Hepatocyte (in vitro differentiated cells): Measurements from ENCODE around the gene HERC2. TPM values are rescaled to one million over a fixed set of nuclear protein-coding genes. Genes with fewer than 3 reads are reported as not detected.

ENCODE experiments used
- DNase-seq: peaks from one replicate; pipeline ENCODE4 v3.0.0-alpha.2; 2016; ENCODE audit warnings: low spot score
- H2AFZ ChIP-seq: fragments of 200-600 bp; sonication (generic); 2 replicates; pipeline ENCODE4 v1.6.0; 2016; ENCODE audit warnings: antibody characterized with exemption, mild to moderate bottlenecking
- H3K27ac ChIP-seq: fragments of 200-600 bp; sonication (generic); 2 replicates; pipeline ENCODE4 v1.5.1; 2016; ENCODE audit warnings: mild to moderate bottlenecking
- H3K27me3 ChIP-seq: fragments of 200-600 bp; sonication (generic); 2 replicates; pipeline ENCODE4 v1.6.1; 2016
- H3K36me3 ChIP-seq: fragments of 200-600 bp; sonication (generic); replicated peaks from 2 replicates; pipeline ENCODE4 v1.5.1; 2016; ENCODE audit warnings: low read depth; ENCODE audit not compliant: insufficient read depth
- H3K4me1 ChIP-seq: fragments of 200-600 bp; sonication (generic); 2 replicates; pipeline ENCODE4 v1.5.1; 2016; ENCODE audit warnings: mild to moderate bottlenecking, moderate library complexity; ENCODE audit not compliant: insufficient read depth
- H3K4me2 ChIP-seq: fragments of 200-600 bp; sonication (generic); 2 replicates; pipeline ENCODE4 v1.6.0; 2016
- H3K4me3 ChIP-seq: fragments of 200-600 bp; sonication (generic); 2 replicates; pipeline ENCODE4 v1.5.1; 2016; ENCODE audit warnings: mild to moderate bottlenecking
- H3K79me2 ChIP-seq: fragments of 200-600 bp; sonication (generic); 2 replicates; pipeline ENCODE4 v1.6.0; 2017; ENCODE audit warnings: mild to moderate bottlenecking
- H3K9me2 ChIP-seq: fragments of 200-600 bp; sonication (generic); replicated peaks from 2 replicates; pipeline ENCODE4 v1.6.0; 2017; ENCODE audit warnings: mild to moderate bottlenecking; ENCODE audit not compliant: insufficient read depth
- H3K9me3 ChIP-seq: fragments of 200-600 bp; sonication (generic); 2 replicates; pipeline ENCODE4 v1.5.1; 2016; ENCODE audit warnings: low read depth, mild to moderate bottlenecking
- H4K20me1 ChIP-seq: fragments of 200-600 bp; sonication (generic); 2 replicates; pipeline ENCODE4 v1.6.0; 2016; ENCODE audit warnings: mild to moderate bottlenecking; ENCODE audit not compliant: insufficient read depth, poor library complexity, severe bottlenecking
- EZH2 ChIP-seq: fragments of 200-600 bp; sonication (generic); IDR thresholded peaks from 2 replicates; pipeline ENCODE4 v1.6.1; 2016; ENCODE audit warnings: antibody characterized with exemption, mild to moderate bottlenecking, borderline replicate concordance
- EZH2phosphoT487 ChIP-seq: fragments of 200-600 bp; sonication (generic); IDR thresholded peaks from one replicate; pipeline ENCODE4 v1.6.1; 2018; ENCODE audit warnings: antibody characterized with exemption, mild to moderate bottlenecking, low read depth, moderate library complexity; ENCODE audit not compliant: unreplicated experiment, severe bottlenecking
- WGBS: methylation state at CpG from one replicate; pipeline ENCODE4 v1.1.6; 2016; ENCODE audit warnings: low lambda C conversion rate; ENCODE audit errors: missing lambda C conversion rate; 5-methylcytosine and 5-hydroxymethylcytosine counted together
- polyA plus RNA-seq: library from polyadenylated mRNA; unstranded; fragments of >200 nt; fragmentation: Nextera tagmentation; extraction: Ambion mirVana; gene quantifications from 2 replicates; pipeline ENCODE4 v1.2.1, GENCODE V29; 2016
- total RNA-seq: library from RNA; depleted of rRNA; stranded (reverse); fragments of >200 nt; gene quantifications from 2 replicates; pipeline ENCODE4 v1.2.3, GENCODE V29; 2014
- TF ChIP-seq, protein P1 (sequence below): fragments of 200-600 bp; sonication (generic); IDR thresholded peaks from 2 replicates; pipeline ENCODE4 v1.5.1; 2016; ENCODE audit warnings: antibody characterized with exemption, mild to moderate bottlenecking; ENCODE audit not compliant: poor library complexity

Gene HERC2
- total and polyA plus RNA-seq, 2 experiments from 2014 or later: 30.2 to 57.4 TPM

- 83% methylated on average over 7 of the region's 7 CpGs for WGBS
- no peaks in the 10 kb centered on the region for H3K36me3 ChIP-seq
Measured at GRCh38 chr15:28110481-28110881, 211.5 kb downstream of the HERC2 start.

DNA sequence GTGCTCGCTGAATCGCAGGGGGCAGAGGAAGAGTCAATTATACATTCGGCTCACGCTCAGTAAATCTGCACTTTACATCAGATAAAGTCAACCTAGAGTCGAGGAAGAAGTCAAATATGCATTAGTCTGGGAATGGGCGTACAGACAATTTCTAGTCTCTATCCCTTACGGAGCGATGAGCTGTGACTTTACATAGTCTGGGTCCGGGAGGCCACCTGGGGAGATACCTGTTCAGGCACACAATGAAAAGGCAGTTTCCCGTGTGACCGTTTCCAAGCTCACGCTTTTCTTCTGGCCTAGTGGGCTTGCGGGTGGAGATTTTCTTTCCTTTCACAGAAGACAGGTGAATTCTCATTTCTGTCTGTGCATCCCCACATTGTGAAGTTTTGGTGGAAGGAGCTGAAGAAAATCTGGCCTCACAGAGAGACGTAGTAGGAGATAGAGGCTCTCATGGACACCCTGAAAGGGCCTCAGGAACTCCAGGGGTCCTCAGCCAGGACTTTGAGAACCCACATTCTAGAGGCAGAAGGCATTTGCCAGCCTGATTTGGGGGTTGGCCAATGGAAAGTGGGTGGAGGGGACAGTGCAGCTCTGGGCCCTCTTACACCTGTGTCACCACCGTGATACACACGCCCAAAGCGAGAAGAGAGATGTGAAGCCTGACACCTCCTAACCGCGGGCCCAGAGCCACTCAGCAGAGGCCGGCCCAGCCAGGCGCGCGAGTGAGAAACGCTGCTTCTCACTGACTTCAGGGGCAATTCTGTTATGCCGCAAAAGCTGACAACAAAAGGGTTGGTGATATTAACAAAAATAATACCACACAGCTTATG lies 212.1 kb downstream of the HERC2 start:
- Histone ChIP-seq H3K9me2 (no peaks in the 10 kb centered on the region), H3K9me3 (no peaks in the 10 kb centered on the region), H3K27ac (no peak overlapping the region), H3K4me2 (no peak overlapping the region), H3K4me3 (no peak overlapping the region), H3K36me3 (no peaks in the 10 kb centered on the region), H3K27me3 (peaks cover 18% of the 10 kb centered on the region), H2AFZ (no peak overlapping the region), H3K4me1 (peaks cover 15% of the 10 kb centered on the region), H4K20me1 (no peaks in the 10 kb centered on the region), H3K79me2 (no peaks in the 10 kb centered on the region)
- TF ChIP-seq EZH2phosphoT487: no peak
- TF ChIP-seq EZH2: no peak
- TF ChIP-seq, protein P1, sequence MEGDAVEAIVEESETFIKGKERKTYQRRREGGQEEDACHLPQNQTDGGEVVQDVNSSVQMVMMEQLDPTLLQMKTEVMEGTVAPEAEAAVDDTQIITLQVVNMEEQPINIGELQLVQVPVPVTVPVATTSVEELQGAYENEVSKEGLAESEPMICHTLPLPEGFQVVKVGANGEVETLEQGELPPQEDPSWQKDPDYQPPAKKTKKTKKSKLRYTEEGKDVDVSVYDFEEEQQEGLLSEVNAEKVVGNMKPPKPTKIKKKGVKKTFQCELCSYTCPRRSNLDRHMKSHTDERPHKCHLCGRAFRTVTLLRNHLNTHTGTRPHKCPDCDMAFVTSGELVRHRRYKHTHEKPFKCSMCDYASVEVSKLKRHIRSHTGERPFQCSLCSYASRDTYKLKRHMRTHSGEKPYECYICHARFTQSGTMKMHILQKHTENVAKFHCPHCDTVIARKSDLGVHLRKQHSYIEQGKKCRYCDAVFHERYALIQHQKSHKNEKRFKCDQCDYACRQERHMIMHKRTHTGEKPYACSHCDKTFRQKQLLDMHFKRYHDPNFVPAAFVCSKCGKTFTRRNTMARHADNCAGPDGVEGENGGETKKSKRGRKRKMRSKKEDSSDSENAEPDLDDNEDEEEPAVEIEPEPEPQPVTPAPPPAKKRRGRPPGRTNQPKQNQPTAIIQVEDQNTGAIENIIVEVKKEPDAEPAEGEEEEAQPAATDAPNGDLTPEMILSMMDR: no peak
- WGBS: 92% methylated on average over 25 of the region's 25 CpGs
- no peak for DNase-seq

More at GRCh38 chr15:28110481-28110881, 211.5 kb downstream of the HERC2 start:
- Histone ChIP-seq H3K4me3 (no peak overlapping the region), H3K27me3 (peaks cover 18% of the 10 kb centered on the region), H3K4me2 (no peak overlapping the region), H3K9me2 (no peaks in the 10 kb centered on the region), H3K9me3 (no peaks in the 10 kb centered on the region), H2AFZ (no peak overlapping the region), H3K27ac (no peak overlapping the region), H3K4me1 (peaks cover 15% of the 10 kb centered on the region), H4K20me1 (no peaks in the 10 kb centered on the region), H3K79me2 (no peaks in the 10 kb centered on the region)
- no peak for DNase-seq
- no peak for TF ChIP-seq EZH2
- TF ChIP-seq, protein P1: no peak
- TF ChIP-seq EZH2phosphoT487: no peak

- H3K9me3 ChIP-seq: no peaks in the 10 kb centered on the region
- TF ChIP-seq EZH2 (no peak), EZH2phosphoT487 (no peak)
- TF ChIP-seq, protein P1: no peak
- H3K79me2 ChIP-seq: no peaks in the 10 kb centered on the region
- H3K36me3 ChIP-seq: no peaks in the 10 kb centered on the region
- peak overlapping the region; percentile 74 for H2AFZ ChIP-seq
- H3K9me2 ChIP-seq: no peaks in the 10 kb centered on the region
- H3K4me2 ChIP-seq: peak overlapping the region; percentile 98
- no peaks in the 10 kb centered on the region for H4K20me1 ChIP-seq
- H3K4me1 ChIP-seq: peaks cover 15% of the 10 kb centered on the region
- WGBS: 56% methylated on average over 8 of the region's 8 CpGs
- H3K4me3 ChIP-seq: no peak overlapping the region
- no peak overlapping the region for H3K27ac ChIP-seq
- H3K27me3 ChIP-seq: peaks cover 18% of the 10 kb centered on the region
- no peak for DNase-seq
Measured at GRCh38 chr15:28107904-28108275, 214.1 kb downstream of the HERC2 start.
